ENCODE measurements around the gene KLHL41.

Gene KLHL41

GRCh38 chr2:169509298-169509885 lies at the start of gene KLHL41:
KLHL41 (plus strand) TSS chr2:169509702; CDS start chr2:169509779, 77 bp downstream.
- DNase-seq (ENCODE audit: low read depth) = no peak

- no peak for DNase-seq (ENCODE audit: low read depth)
Observed at GRCh38 chr2:169461143-169461542, 48.4 kb upstream of the KLHL41 start.

GRCh38 chr2:169462896-169463695 lies 46.4 kb upstream of the KLHL41 start:
- DNase-seq (ENCODE audit: low read depth) = no peak

DNA sequence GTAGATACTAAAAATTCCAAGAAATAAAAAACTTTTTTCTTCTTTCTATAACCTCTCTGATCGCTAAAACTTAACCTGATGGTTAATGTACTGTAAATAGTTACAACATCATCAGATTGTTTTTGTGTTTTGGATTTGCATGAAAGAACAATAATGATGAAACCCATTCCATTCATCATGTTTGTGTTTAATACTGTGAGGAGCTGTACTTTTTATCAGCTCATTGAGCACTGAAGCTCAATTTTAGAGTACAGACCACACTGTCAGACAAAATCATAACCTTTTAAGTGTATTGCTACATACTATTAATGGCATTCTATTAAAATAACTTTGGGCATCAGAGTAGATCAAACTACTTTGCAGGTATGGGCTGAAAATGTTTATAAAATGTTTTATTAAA lies 45.0 kb upstream of the KLHL41 start:
- no peak for DNase-seq (ENCODE audit: low read depth)

DNA sequence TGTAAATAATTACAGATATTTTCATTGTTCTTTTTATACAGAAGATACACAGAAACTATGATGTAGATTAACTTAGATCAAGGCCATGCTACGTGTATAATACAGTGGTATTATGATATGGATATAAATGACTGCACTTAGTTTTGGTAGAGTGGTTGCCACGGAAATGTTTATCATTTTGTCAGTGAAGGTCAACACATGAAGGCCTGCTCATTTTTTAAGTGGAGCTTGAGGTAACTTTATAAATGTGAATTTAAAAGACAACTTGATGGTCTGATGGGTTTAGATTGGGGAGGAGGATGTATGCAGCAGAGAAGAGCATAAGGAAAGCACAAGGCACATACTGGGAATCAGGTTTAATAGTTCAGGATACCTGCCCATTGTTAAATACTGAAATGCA lies 44.6 kb upstream of the KLHL41 start:
- no peak for DNase-seq (ENCODE audit: low read depth)

DNA sequence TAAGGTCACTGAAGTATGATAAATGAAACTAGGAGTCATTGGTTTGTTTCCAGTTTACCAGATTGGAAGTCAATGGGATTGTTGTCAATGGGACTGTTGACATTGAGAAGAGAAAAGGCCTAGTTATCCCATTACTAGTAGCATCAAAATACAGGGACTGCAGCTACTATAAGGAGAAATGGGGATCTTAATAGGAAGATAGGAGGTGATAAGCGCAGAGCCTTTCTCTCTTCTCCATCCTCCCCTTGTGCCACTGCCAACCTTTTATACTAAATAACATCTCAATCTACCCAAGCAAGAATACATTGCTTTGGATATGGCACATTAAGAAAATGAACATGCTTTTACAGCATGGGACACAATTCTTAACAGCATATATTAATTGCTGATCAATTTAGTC lies 40.7 kb upstream of the KLHL41 start:
- no peak for DNase-seq (ENCODE audit: low read depth)

DNA sequence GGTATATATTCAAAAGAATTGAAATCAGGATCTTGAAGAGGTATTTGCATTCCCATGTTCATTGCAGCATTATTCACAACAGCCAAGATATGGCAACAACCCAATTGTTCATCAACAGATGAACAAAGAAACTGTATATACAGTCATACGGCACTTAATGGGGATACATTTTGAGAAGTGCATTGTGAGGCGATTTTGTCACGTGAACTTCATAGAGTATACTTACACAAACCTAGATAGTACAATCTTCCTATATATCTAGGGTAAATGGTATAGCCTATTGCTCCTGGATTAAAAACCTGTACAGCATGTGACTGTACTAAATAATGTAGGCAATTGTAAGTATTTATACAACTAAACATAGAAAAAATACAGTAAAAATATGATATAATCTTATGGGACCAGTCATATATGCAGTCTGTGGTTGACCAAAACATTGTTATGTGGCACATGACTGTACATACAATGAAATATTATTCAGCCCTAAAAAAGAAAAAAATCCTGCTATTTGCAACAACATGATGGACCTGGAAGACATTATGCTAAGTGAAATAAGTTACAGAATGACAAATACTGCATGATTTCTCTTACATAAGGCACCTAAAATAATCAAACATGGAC lies 39.4 kb upstream of the KLHL41 start:
- no peak for DNase-seq (ENCODE audit: low read depth)

DNA sequence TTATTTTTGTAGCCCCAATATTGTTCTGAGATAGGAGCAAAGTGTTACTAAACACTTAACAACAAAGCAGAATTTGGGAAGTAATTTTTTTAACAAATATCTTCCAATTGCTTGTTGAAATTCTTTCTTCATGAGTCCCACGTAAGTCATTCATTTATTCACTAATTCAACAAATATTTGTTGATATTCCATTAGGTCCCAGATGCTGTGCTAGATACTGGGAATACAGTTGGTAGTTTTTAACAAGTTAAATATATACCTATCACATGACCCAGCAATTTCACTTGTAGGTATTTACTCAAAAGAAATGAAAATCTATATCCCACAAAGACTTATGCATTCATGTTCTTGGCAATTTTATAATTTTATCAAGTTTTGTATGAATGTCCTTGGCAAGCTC lies 37.3 kb upstream of the KLHL41 start:
- DNase-seq (ENCODE audit: low read depth) = no peak

DNA sequence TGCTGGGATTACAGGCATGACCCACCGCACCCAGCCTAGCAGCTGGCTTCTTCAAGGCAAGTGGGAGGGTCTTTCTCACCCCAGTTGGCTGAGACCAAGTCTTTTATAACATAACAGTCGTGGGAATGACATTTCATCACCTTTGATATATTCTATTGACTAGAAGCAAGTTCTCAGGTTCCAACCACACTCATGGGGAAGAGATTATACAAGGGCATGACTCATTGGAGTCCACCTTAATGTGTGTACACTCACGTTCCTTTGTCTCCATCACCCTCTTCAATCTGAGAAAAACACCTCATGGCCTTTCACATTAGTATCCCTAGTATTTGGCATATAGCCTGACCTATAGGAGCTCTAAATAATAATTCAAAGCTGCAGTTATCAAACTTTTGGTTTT lies 33.0 kb upstream of the KLHL41 start:
- DNase-seq (ENCODE audit: low read depth) = no peak

- DNase-seq (ENCODE audit: low read depth) = no peak
Observed at GRCh38 chr2:169478339-169478738, 31.2 kb upstream of the KLHL41 start.

DNA sequence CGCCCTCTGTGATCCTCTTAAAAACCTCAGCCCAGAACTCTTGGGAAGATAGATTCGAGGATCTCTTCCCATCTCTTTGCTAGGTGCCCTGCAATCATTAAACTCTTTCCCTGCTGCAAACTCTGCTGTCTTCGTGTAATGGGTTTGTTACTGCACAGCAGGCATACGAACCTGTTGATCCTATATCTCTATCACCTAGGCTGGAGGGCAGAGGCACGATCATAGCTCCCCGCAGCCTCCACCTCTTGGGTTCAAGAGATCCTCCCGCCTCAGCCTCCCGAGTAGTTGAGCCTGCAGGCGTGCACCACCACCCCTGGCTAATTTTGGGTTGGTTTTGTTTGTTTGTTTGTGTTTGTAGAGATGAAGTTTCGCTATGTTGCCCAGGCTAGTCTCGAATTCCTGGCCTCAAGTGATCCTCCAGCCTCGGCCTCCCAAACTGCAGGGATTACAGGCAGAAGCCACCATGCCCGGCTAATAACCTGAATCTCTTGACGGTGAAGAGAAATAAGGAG lies 30.7 kb upstream of the KLHL41 start:
- no peak for DNase-seq (ENCODE audit: low read depth)

DNA sequence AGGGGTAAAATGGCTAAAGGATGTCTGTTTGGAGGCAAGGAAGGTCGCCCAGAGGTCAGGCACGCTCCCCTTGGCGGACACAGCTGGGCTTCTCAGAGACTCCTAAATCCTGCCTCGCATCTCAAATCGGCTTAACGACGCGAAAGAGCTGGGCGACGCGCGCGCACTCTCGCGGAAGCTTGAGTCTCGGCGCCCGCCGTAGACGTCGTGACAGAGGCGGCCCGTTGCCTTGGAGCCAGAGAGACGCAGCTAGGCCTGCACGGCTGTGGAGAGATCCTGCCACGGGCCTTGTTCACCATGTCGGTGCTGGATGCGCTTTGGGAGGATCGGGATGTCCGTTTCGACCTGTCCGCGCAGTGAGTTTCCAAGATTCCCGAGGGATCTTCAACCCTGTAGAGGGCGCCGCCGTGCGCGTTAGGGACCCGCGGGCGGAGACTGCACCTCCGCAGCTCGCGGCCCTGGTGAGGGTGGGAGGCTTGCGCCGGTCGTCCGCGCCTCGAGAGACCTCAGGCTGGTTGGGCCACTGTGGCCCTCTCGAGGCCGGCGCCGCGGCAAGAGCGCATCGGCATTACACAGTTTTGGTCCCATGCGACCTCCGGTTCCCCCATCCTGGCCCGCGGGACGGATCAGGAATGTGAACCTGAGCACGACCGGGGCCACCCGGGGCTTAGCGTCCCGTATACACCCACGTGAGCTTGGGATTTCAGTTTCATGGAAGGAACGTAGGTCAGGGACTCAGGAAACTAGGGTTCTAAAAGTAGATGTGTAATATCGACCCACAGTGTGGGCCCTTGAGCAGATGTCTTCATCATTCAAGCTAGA lies 30.0 kb upstream of the KLHL41 start, which contains the start of gene BBS5:
TSS of gene BBS5 (plus strand) at position 238 of the 822 bp plus-strand sequence. CDS start at position 298, 60 bp downstream.
- DNase-seq (ENCODE audit: low read depth) = peak; percentile 53

- no peak for DNase-seq (ENCODE audit: low read depth)
Observed at GRCh38 chr2:169480079-169480465, 29.4 kb upstream of the KLHL41 start.

DNA sequence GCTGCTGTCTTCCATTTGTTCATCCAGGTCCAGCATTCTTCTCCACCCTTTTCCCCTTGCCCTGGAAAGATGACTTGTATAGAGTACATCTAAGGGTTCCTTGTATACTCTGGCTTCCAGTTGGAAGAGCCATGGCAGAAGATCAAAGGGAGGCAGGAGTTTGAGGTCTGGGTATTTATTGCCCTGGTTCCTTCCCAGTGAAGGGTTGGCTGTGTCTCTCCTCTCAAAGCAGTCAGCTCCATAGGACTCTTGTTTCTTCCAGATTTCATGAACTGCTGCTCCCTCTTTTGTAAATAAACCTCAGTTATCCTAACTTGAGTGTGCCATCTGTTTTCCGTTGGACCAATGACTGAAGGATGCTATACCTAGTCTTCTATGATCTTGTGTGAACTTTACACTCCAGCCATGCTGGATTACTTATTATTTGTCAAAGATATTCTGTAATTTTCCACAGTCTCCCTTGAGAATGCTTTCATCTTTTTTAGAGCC lies 23.8 kb upstream of the KLHL41 start:
- DNase-seq (ENCODE audit: low read depth) = no peak

DNA sequence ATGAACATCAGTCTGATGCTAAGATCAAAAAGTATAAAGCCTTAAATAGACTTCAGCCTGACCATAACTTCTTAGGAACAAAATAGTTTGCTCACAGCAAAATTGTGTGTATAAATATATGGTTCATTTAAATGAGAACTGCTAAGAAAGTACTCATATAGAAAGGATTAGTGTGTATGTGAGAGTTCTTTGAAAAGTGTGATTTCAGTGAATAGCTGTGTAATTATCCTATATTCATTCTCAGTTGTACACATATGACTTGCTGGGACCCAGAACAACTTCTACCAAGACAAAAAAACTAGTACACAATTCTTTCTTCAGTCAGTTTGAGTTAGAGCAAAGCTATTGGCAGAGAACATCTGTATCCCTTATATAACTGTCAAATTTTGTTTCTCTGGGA lies 23.0 kb upstream of the KLHL41 start:
- DNase-seq (ENCODE audit: low read depth) = no peak

DNA sequence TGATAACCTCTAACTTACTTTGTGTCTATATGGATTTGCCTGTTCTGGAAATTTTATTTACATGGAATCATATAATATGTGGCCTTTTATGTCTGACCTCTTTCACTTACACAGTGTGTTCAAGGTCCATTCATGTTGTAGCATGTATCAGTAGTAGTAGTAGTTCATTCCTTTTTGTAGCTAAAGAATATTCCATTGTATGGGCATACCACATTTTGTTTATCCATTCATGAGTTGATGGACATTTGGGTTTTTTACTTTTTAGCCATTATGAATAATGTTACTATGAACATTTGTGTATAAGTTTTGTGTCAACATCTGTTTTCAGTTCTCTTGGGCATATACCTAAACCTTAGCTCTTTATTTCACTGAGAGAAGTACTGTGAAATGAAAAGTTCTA lies 18.7 kb upstream of the KLHL41 start:
- no peak for DNase-seq (ENCODE audit: low read depth)

DNA sequence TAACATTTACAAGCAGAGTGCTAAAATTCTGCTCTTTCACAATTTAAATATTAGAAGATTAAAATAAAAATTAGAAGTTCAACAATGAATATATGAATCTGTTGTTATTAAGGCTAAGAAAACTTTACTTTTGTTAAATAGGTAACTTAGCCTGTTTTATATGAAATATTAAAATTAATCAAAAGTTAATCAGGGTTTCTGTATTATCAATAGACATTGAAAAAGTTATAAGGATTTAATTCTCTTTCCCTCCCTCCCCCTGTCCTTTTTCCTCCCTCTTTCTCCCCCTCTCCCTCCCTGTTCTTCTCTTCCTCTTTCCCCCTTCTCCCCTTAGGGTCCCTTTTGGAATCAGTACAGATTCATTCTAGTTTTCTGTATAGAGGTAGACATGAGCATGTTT lies 18.1 kb upstream of the KLHL41 start:
- DNase-seq (ENCODE audit: low read depth) = no peak

GRCh38 chr2:169493360-169493759 lies 16.1 kb upstream of the KLHL41 start:
- no peak for DNase-seq (ENCODE audit: low read depth)

GRCh38 chr2:169495310-169495928 lies 14.1 kb upstream of the KLHL41 start:
- DNase-seq (ENCODE audit: low read depth) = no peak

DNA sequence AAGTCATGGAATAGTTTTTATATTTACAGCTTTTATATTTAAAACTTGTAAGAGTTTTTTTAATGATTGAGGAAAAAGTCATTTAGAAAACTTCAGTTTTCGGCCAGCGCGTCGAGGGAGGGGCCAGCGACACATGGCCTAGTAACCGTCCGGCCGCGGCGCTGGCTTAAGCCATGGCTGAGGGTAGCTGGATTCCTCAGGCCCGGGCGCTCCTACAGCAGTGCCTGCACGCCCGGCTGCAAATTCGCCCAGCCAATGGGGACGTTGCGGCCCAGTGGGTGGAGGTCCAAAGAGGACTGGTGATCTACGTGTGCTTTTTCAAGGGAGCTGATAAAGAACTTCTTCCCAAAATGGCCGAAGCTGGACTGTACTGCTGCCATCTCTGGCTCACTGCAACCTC lies 4.9 kb upstream of the KLHL41 start:
- DNase-seq (ENCODE audit: low read depth) = no peak

DNA sequence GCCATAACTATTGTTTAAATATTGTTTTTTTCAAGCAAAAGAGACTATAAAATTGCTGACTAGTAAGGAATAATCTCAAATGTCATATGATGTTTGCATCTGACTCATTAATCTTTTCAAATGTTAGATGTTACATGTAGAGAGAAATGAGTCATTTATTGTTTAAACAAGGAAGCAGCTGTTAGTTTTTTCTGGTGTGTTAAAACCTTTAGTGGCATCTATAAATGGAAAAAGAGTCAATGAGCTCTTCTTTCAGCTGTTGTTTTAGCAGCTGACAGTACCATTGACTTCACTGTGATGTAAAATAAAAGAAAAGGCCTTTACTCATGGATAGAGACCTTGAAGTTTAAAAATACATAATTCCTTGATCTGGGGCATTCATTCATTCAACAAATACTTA lies 1.8 kb upstream of the KLHL41 start:
- no peak for DNase-seq (ENCODE audit: low read depth)

DNA sequence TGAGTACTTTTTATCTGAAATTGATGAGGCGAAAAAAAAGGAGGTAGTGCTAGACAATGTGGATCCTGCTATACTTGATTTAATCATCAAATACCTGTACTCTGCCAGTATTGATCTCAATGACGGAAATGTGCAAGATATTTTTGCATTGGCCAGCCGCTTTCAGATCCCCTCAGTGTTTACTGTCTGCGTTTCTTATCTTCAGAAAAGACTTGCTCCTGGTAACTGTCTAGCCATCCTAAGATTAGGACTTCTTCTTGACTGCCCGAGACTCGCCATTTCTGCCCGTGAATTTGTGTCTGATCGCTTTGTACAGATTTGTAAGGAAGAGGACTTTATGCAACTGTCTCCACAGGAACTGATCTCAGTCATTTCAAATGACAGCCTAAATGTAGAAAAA lies 453 bp downstream of the KLHL41 start:
- DNase-seq (ENCODE audit: low read depth) = no peak
